GM10847 (cell line): ENCODE data around the gene CIB2.

Source experiments
- POLR2A ChIP-seq: IDR thresholded peaks from 2 replicates; pipeline ENCODE4 v1.6.1; 2011; ENCODE audit not compliant: insufficient read length; ENCODE audit errors: extremely low read depth

Gene CIB2

GRCh38 chr15:78129751-78130287 is 1.4 kb downstream of the CIB2 start:
- TF ChIP-seq POLR2A, result no peak

DNA sequence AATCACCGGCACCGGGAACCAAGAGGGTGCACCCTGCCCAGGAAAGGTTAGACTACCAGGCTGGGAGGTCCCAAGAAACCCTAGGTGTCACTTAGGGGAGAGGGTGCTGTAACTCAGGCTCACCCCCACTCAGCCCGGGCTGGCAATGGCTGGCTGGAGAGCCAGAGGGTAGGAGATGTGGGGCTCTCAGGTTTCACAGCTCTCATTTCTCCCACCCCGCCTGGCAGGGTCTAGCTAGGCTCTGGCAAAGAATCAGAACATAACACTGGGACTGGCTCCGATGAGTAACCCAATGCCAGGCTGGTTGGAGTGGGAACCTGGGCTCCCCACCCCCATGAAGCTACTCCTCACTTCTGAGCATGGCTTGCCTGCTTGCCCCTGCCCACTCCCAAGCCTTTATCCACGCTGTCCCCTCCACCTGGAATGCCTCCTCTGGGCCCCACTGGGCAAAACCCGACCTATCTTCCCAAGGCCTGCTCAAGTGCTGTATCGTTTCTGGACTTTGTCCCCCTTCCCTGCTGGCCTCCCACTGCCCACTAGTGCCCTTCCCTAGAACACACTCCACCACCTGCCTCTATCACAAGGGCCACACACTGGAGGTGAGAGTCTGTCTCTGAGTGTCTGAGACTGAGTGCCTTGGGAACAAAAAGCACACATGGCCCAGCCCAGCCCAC is 2.0 kb downstream of the CIB2 start:
- TF ChIP-seq POLR2A, result no peak

DNA sequence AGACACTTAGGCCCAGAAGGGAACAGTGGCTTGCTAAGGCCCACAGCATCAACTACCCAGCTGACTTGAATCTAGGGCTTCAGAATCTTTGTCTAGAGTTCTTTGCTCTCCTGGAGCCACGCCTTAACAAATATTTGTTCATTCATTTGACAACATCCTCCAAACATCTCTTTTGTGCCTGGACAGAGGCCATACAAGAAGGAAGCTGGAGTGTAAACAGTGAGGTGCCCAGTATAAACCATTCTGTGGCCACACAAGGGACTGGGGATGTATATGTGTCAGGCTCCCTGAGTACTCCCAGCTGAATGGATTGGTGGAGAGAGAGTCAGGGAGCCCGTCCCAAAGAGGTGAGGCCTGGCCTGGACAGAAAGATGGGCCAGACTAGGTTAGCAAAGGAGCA is 3.4 kb downstream of the CIB2 start:
- TF ChIP-seq POLR2A, result no peak

DNA sequence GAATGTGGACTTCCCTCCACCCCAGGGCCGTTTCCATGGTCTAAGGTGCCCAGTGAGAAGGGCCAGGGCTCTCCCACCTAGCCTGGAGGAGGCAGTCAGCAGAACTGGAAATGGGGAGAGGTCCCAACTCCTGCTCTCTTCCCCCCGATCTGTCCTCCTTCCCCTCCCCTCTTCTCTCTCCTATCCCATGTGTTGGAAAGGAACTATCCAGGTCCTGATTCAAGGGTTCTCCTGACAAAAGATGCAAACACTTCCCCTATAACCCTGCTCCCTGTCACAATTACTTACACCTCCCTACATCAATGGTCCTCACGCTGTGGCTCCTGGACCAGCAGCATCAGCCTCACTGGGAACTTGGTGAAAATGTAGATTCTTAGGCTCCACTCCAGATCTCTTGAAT is 6.0 kb downstream of the CIB2 start:
- no peak for TF ChIP-seq POLR2A

GRCh38 chr15:78120523-78120922 is 10.7 kb downstream of the CIB2 start:
- TF ChIP-seq POLR2A, result no peak

DNA sequence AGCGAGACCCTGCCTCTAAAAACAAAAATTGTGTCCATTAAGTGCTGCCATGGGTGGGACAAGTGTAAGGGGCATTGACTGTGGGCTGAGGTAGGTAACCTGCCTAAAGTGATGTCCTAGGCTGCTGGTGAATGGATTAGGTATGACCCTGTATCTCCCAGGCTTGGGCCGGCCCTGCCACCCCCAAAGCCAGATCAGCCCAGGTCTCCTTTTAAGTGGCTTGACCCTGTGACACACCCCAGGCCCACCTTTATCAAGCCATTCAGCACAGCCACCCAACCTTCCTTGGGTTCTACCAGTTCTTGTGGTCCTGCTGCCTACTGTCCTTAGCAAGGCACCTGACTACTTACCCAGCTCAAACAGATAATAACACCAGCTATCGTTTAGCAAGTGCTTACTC is 18.7 kb downstream of the CIB2 start:
- TF ChIP-seq POLR2A, result no peak

GRCh38 chr15:78111788-78112187 is 19.5 kb downstream of the CIB2 start:
- no peak for TF ChIP-seq POLR2A

DNA sequence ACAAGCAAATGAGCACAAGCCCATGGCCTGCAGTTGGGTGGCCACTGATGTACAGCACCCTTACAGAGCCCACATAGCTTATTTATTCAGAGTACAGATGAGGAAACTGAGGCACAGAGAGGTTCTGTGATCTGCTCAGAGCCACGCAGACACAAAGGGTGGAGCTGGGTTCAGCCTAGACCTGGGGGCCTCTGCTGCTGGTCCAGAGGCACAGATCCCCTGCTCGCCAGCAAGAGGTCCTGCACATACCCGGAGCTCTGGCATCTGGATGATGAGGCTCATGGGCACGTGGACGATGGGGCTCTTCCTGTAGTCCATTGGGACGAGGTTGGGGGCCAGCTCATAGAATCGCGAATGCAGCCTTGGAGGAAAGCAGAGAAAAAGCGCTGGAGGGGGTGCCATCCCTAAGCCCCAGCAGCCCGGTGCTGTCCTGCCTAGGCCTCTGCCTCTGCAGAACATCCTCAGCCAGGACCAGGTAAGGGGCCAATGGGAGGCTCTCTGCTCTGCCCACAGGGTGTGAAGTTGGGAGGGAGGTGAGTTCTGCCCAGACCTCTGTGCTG is 20.2 kb downstream of the CIB2 start:
- TF ChIP-seq POLR2A, result no peak

- TF ChIP-seq POLR2A, result no peak
Observed at GRCh38 chr15:78110096-78110495, 21.1 kb downstream of the CIB2 start.

DNA sequence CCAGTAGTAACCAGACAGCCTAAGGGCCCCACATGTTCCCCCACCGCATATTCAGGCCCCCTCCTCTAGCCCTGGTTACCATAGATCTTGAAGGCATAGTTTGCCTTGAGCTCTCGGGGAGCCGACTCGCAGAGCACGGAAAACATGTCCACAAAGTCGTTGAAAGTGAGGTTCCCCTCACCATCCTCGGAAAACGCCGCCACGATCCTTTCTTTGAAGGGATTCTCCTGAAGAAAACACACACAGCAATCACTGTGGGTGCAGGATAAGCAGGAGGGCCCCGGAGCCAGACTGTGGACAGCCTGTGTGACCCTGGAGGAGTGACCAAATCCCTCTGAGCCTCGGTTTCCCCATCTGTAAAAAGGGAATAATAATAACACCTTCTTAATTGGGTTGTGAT is 22.1 kb downstream of the CIB2 start:
- no peak for TF ChIP-seq POLR2A

GRCh38 chr15:78108300-78109084 is 22.8 kb downstream of the CIB2 start:
- TF ChIP-seq POLR2A, result no peak

DNA sequence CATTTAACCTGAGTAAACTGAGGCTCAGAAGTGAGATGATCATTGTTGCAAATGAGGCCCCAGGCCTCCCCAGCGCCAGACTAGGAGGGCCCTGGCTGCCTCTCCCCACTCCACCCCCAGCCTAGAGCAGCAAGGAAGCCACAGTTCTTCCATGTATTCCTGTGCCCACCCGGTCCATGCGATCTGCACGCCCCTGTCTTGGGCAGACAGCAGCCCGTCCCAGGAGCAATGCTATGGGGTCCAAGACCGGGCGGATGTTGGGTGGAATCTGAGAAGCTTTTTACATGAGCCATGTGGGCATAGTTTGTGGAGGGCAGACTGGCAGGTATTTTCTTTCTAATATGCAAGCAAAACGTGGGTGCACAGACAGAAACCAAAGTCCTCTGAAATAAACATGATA is 23.8 kb downstream of the CIB2 start:
- no peak for TF ChIP-seq POLR2A

GRCh38 chr15:78105476-78106241 is 25.6 kb downstream of the CIB2 start:
- no peak for TF ChIP-seq POLR2A

DNA sequence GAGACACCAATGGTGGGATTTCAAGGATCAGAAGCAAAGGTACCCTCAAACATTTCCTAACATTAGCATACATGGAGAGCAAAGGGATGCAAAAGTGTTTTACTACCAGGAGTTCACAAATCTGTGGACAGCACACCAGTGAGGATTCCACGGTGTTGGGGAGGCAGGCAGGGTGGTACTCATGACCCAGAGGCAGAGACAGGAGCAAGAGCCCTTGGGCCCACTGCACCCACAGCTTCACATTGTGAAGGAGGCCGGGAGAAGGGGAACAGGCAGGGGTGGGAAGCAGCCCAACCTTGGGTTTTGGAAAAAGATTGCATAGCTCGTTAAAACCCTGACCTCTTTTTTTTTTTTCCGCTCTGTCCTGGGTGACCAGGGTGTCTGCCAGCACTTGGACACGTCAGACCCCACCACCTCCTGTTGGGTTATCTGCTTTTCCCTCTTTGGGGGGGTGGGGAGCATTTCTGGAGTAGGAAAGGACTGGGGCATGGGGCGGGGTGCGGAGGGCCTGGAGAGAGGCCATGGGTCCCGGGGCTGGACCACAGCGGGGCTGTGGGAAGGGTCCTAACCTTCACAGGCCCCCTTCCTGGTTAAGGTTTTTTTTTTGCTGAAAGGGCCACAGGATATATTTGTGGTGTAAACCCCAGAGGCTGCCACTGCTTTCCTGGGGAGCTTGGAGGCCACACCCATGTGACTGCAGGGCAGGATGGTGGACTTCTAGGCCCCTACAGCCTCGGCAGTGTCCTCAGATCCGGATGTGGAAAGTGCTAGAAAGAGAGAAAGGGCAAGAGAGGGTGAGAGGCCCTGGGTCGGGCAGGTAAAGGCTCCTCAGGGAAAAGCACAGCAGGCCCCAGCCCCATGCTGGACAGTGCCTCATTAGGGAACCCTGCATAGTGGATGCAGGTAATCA is 26.4 kb downstream of the CIB2 start:
- no peak for TF ChIP-seq POLR2A

GRCh38 chr15:78104119-78104479 is 27.1 kb downstream of the CIB2 start:
- no peak for TF ChIP-seq POLR2A
